Measurements from ENCODE around the gene KPNA6.

The KPNA6 gene

GRCh38 chr1:32216566-32216965 lies 108.7 kb downstream of the KPNA6 start:
- DNase-seq (ENCODE audit: low spot score) = no peak

- DNase-seq (ENCODE audit: low spot score) = no peak
These were observed 111.2 kb downstream of the KPNA6 start for GRCh38 chr1:32219022-32219421.

- DNase-seq (ENCODE audit: low spot score) = no peak
These were observed 113.1 kb downstream of the KPNA6 start for GRCh38 chr1:32220746-32221580.

GRCh38 chr1:32221581-32221979 lies 113.7 kb downstream of the KPNA6 start:
- no peak for DNase-seq (ENCODE audit: low spot score)

GRCh38 chr1:32221980-32222755 lies 114.3 kb downstream of the KPNA6 start, which contains the start of the genes EIF3I and TMEM234:
Gene EIF3I, plus strand, starts transcription at chr1:32222407. Its CDS starts 35 bp downstream, at chr1:32222442.
Gene TMEM234, minus strand, starts transcription at chr1:32222353. Its CDS starts 31 bp downstream, at chr1:32222322.
- peak; percentile 89 for DNase-seq (ENCODE audit: low spot score)

GRCh38 chr1:32223683-32224082 lies 115.8 kb downstream of the KPNA6 start:
- DNase-seq (ENCODE audit: low spot score) = no peak

- DNase-seq (ENCODE audit: low spot score) = no peak
These were observed 116.4 kb downstream of the KPNA6 start for GRCh38 chr1:32224285-32224684.

Data from globus pallidus (tissue), 1 donor.